GM12864 (cell line): ENCODE measurements around the gene PRM3.

Source experiments
- DNase-seq: peaks from one replicate; pipeline ENCODE4 v3.0.0-alpha.2; 2011; ENCODE audit warnings: low read depth
- H3K4me3 ChIP-seq: 2 replicates; pipeline ENCODE4 v1.5.1; 2011; ENCODE audit warnings: mild to moderate bottlenecking, low read depth, low read length, control low read depth
- TF ChIP-seq, protein P1 (sequence below): IDR thresholded peaks from 2 replicates; pipeline ENCODE4 v1.5.1; 2011; ENCODE audit warnings: low read depth, mild to moderate bottlenecking, moderate library complexity, low read length, control low read depth, inconsistent platforms; ENCODE audit errors: missing control alignments

Gene PRM3

GRCh38 chr16:11238272-11239202 lies 34.9 kb downstream of the PRM3 start:
- TF ChIP-seq, protein P1, sequence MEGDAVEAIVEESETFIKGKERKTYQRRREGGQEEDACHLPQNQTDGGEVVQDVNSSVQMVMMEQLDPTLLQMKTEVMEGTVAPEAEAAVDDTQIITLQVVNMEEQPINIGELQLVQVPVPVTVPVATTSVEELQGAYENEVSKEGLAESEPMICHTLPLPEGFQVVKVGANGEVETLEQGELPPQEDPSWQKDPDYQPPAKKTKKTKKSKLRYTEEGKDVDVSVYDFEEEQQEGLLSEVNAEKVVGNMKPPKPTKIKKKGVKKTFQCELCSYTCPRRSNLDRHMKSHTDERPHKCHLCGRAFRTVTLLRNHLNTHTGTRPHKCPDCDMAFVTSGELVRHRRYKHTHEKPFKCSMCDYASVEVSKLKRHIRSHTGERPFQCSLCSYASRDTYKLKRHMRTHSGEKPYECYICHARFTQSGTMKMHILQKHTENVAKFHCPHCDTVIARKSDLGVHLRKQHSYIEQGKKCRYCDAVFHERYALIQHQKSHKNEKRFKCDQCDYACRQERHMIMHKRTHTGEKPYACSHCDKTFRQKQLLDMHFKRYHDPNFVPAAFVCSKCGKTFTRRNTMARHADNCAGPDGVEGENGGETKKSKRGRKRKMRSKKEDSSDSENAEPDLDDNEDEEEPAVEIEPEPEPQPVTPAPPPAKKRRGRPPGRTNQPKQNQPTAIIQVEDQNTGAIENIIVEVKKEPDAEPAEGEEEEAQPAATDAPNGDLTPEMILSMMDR = no peak
- H3K4me3 ChIP-seq = no peak overlapping the region
- no peak for DNase-seq

DNA sequence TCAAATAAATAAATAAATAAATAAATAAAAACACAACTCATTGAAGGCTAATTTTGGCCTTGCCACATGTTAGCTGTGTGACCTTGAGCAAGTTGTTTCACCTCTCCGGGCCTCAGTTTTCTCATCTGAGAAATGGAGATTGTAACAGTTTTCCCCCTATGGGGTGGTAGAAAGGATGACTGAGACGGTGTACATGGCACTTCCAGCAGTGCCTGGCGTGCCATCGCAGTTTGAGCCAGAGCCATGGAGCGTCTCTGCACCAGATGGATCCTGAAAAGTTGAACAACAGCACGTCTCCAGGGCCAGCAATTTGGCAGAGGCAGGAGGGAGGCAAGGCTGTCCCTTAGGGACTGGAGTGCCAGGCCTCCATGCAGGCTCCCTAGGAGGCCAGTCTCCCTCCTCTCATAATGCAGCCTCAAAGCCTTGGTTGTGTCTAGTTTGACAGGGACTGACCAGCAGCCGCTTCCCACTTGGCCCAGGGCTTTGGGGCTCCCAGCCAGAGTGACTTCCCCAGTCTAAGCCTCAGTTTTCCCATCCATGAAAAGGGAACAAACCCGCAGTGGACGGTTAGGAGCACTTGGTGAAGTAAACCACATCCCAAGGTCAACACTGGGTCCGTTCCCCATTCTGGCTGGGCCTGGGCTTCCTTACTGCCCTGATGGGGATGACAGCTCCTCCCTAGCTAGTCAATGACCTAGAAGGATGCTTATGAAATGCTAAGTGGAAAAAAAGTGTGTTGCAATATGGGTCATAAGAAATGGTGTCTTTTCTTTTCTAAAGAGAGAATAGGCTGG lies 36.8 kb downstream of the PRM3 start:
- TF ChIP-seq, protein P1 = no peak
- DNase-seq = no peak
- H3K4me3 ChIP-seq = no peak overlapping the region

- TF ChIP-seq, protein P1 = no peak
- no peak for DNase-seq
- H3K4me3 ChIP-seq = no peak overlapping the region
Observed at GRCh38 chr16:11235703-11235991, 37.8 kb downstream of the PRM3 start.

- no peak overlapping the region for H3K4me3 ChIP-seq
- no peak for DNase-seq
- TF ChIP-seq, protein P1 = no peak
Observed at GRCh38 chr16:11234884-11235702, 38.3 kb downstream of the PRM3 start.

DNA sequence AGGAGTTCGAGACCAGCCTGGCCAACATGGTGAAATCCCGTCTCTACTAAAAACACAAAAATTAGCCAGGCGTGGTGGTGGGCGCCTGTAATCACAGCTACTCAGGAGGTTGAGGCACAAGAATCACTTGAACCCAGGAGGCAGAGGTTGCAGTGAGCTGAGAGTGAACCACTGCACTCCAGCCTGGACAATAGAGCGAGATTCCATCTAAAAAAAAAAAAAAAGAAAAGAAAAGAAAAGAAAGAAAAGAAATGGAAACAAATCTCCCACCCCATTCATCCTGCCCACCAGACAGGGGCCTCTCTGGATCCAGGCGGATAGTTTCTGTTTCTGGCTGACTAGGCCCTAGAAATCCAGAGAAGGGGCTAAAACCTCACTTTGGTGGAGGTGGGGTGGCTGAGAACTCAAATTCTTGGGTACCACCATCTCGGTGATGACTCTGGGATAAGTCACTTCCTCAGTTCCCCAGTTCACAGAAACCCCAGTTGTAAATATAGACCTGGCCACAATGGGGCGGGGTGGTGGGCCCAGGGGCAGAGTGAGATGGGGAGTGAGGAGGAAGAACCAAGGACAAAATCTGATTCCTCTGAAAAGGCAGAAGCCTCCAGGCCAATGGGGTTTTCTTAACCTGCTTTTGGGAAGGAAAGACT lies 39.6 kb downstream of the PRM3 start:
- DNase-seq = no peak
- no peak overlapping the region for H3K4me3 ChIP-seq
- TF ChIP-seq, protein P1 = peak; percentile 4
